Ovary (tissue), 9 donors: ENCODE measurements around the gene ADAMTS4. TPM values are rescaled to one million over a fixed set of nuclear protein-coding genes. Genes with fewer than 3 reads are reported as not detected.

Source experiments
- DNase-seq, 5 donors: peaks; one replicate each; pipeline ENCODE4 v3.0.0-alpha.2; 2019 to 2020
- H3K27ac ChIP-seq, 2 donors: fragments of 200-600 bp; one replicate each; pipeline versions ENCODE4 v1.5.1 to v1.8.0; 2019 to 2022
- H3K27me3 ChIP-seq: fragments of 200-600 bp; one replicate; pipeline ENCODE4 v1.8.0; 2022
- H3K36me3 ChIP-seq: fragments of 200-600 bp; sonication (generic); one replicate; pipeline ENCODE4 v1.5.1; 2019
- H3K4me1 ChIP-seq: one replicate; pipeline ENCODE4 v1.8.1; 2013; ENCODE audit warnings: mild to moderate bottlenecking, moderate library complexity; ENCODE audit not compliant: insufficient read depth
- H3K4me3 ChIP-seq: fragments of 200-600 bp; sonication (generic); one replicate; pipeline ENCODE4 v1.5.1; 2017
- H3K9me3 ChIP-seq, 2 donors: fragments of 200-600 bp in 1 of 2; sonication (generic) in 1 of 2; one replicate each; pipeline versions ENCODE4 v1.5.1 to v1.8.1; 2013 to 2019; ENCODE audit warnings: mild to moderate bottlenecking in 1 of 2, moderate library complexity in 1 of 2
- EP300 ChIP-seq: sonication (generic); formaldehyde crosslinking; IDR thresholded peaks from one replicate; pipeline ENCODE4 v1.6.1; 2017; ENCODE audit warnings: antibody characterized with exemption
- POLR2A ChIP-seq: fragments of 450-650 bp; IDR thresholded peaks from one replicate; pipeline ENCODE4 v1.6.1; 2017; ENCODE audit warnings: antibody characterized with exemption, mild to moderate bottlenecking, moderate library complexity
- whole genome bisulfite sequencing, 3 donors: extraction: QIAGEN DNeasy Blood & Tissue Kit in 1 of 3; methylation state at CpG; one replicate each; pipeline versions ENCODE4 v1.1.5 to v1.1.7; 2013 to 2017; 5-methylcytosine and 5-hydroxymethylcytosine counted together
- intact Hi-C, 4 donors: fragments of 100-400 bp; cut with DNase I; formaldehyde crosslinking; loops; one replicate each; pipeline versions ENCODE4 v1.11.0 to v1.15.1; 2022 to 2023
- microRNA-seq, 3 donors: library from miRNA; unstranded; fragments of <30 nt; microRNA quantifications; one replicate each; pipeline versions ENCODE4 to v1.2.0, GENCODE V29; 2019 to 2020
- polyA plus RNA-seq, 2 donors: library from polyadenylated mRNA; stranded (reverse); fragments of 200-250 nt in 1 of 2; fragments of 350-450 nt in 1 of 2; fragmentation: Illumina TruSeq in 1 of 2; extraction: RNeasy Lipid Tissue Mini Kit (QIAGEN cat#74804) in 1 of 2; gene quantifications; one replicate each; pipeline ENCODE4 v1.2.3, GENCODE V29; 2013 to 2014
- small RNA-seq: library from RNA; depleted of rRNA; stranded (forward); fragments of <200 nt; gene quantifications from one replicate; pipeline ENCODE3, GENCODE V24; 2016
- total RNA-seq, 7 donors: library from RNA; depleted of rRNA in 2 of 7; stranded (reverse); fragments of >200 nt in 2 of 7; fragmentation: NEBNext Ultra II Directional in 3 of 7; extraction: Animal tissue kit (Norgen Biotek cat#: 25700) in 3 of 7; gene quantifications; one replicate each; pipeline versions ENCODE4 v1.1.0 to v1.2.4, GENCODE V29; 2016 to 2023
- TF ChIP-seq, protein P1 (sequence below), 3 donors: fragments of 450-650 bp in 2 of 3; fragments of 200-600 bp in 1 of 3; IDR thresholded peaks; one replicate each; pipeline versions ENCODE4 v1.5.1 to v1.8.0; 2016 to 2022; ENCODE audit warnings: antibody characterized with exemption in 3 of 3, mild to moderate bottlenecking in 1 of 3
- donor health status: DM: no; HTN: no; CAD: no; lungs with moderate emphysema.
- donor health status: DM: no; HTN: no; CAD: no.
- donor health status: Bipolar disorder and iron deficiency.
- donor health status: DM: yes; HTN: yes; CAD: no.
- donor health status: DM: no; HTN: no; CAD: no.
- donor health status: DM: yes; HTN: yes; CAD: no.

Gene ADAMTS4
- total and polyA plus RNA-seq, 9 donors, result 0.90 to 437 (median 85.8) TPM

DNA sequence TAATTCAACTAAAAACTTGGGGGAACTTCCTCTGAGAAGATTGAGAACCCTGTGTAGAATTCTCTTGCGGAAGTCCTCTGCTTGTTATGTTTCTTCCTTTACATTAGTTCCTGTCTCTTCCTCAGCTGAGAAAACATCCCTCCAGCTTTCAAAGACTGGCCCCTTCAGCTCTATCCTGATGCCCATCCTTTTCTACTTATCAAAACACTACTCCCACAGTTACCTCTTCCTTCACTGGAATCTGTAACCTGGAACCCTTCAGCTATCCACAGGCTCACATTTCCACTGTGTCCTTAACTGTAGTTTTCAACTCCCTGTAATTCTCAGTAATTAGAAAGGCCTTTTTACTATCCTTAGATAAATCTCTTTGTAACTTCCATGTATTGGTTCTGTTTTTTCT, 60.4 kb downstream of the ADAMTS4 start:
- H3K4me1 ChIP-seq, result peaks cover 2% of the 10 kb centered on the region
- DNase-seq, result no peak
- H3K27me3 ChIP-seq, result no peaks in the 10 kb centered on the region
- H3K36me3 ChIP-seq, result no peaks in the 10 kb centered on the region
- H3K4me3 ChIP-seq, result no peak overlapping the region
- intact Hi-C loops, result no loop called here
- WGBS, 3 donors, result 80 to 88% (median 81%) methylated on average over 1 of the region's 1 CpG
- no peaks in the 10 kb centered on the region for H3K9me3 ChIP-seq
- no peak overlapping the region for H3K27ac ChIP-seq
- TF ChIP-seq, protein P1, sequence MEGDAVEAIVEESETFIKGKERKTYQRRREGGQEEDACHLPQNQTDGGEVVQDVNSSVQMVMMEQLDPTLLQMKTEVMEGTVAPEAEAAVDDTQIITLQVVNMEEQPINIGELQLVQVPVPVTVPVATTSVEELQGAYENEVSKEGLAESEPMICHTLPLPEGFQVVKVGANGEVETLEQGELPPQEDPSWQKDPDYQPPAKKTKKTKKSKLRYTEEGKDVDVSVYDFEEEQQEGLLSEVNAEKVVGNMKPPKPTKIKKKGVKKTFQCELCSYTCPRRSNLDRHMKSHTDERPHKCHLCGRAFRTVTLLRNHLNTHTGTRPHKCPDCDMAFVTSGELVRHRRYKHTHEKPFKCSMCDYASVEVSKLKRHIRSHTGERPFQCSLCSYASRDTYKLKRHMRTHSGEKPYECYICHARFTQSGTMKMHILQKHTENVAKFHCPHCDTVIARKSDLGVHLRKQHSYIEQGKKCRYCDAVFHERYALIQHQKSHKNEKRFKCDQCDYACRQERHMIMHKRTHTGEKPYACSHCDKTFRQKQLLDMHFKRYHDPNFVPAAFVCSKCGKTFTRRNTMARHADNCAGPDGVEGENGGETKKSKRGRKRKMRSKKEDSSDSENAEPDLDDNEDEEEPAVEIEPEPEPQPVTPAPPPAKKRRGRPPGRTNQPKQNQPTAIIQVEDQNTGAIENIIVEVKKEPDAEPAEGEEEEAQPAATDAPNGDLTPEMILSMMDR (IDR thresholded peaks at IDR 0.05), result no peak
- TF ChIP-seq EP300 (no peak), POLR2A (no peak)

DNA sequence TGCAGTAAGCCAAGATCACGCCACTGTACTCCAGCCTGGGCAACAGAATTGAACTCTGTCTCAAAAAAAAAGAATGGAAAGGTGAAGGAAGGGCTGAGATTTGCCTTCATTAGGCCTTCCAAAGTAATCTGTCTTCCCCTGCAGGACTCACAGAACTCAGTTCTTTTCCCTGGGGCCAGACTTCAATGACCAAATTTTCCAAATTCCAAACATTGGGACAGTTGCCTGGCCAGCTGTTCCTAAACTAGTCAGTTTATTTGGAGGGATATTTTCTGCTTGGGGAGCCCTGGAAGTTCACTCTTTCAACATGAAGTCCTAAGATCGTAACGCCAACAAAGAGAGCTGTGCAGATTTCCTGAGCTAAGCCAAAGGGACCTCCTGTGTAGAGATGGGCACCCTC, 61.0 kb downstream of the ADAMTS4 start:
- intact Hi-C loops, result no loop called here
- no peak for DNase-seq
- H3K4me1 ChIP-seq, result peaks cover 2% of the 10 kb centered on the region
- H3K27ac ChIP-seq, result no peak overlapping the region
- H3K9me3 ChIP-seq, result no peaks in the 10 kb centered on the region
- 54 to 68% (median 57%) methylated on average over 3 of the region's 3 CpGs for WGBS, 3 donors
- H3K36me3 ChIP-seq, result no peaks in the 10 kb centered on the region
- no peak overlapping the region for H3K4me3 ChIP-seq
- no peaks in the 10 kb centered on the region for H3K27me3 ChIP-seq
- no peak for TF ChIP-seq EP300
- no peak for TF ChIP-seq POLR2A
- TF ChIP-seq, protein P1 (IDR thresholded peaks at IDR 0.05), result no peak

Small RNA genes lying within 50 kb of the gene (microRNA-seq; reads per million reads assigned to microRNA genes)
- gene MIR5187, result 0 to 0.18 (median 0.16) reads per million in 3 donors

Small RNA genes lying within 50 kb of the gene (small RNA-seq; reads per million reads assigned to genes)
- gene RF01225, result not detected

Other genes with a start within 250 kb of the ADAMTS4 start
- 1 to 10 TPM in 6 of 7 donors, under 1 TPM in 1; 0.53 to 7.2 (median 2.1) TPM for gene ITLN2, start 244.2 kb downstream of the ADAMTS4 start, total RNA-seq
- gene ITLN2, start 244.2 kb downstream of the ADAMTS4 start, polyA plus RNA-seq, result 1 to 10 TPM; 3.4 to 7.6 TPM
- gene F11R, start 177.9 kb downstream of the ADAMTS4 start, total RNA-seq, result 10 to 100 TPM; 14.8 to 62.7 (median 34.9) TPM
- 10 to 100 TPM; 26.1 to 68.5 TPM for gene F11R, start 177.9 kb downstream of the ADAMTS4 start, polyA plus RNA-seq
- 100 to 1,000 TPM in 1 of 7 donors, 10 to 100 TPM in 6; 32.6 to 200 (median 50.3) TPM for gene TSTD1, start 160.1 kb downstream of the ADAMTS4 start, total RNA-seq
- 100 to 1,000 TPM in 1 of 2 donors, 10 to 100 TPM in 1; 13.6 to 107 TPM for gene TSTD1, start 160.1 kb downstream of the ADAMTS4 start, polyA plus RNA-seq
- 10 to 100 TPM; 28.1 to 49.6 (median 44.0) TPM for gene USF1, start 153.1 kb downstream of the ADAMTS4 start, total RNA-seq
- 10 to 100 TPM; 38.8 to 54.8 TPM for gene USF1, start 153.1 kb downstream of the ADAMTS4 start, polyA plus RNA-seq
- 1 to 10 TPM; 1.7 to 6.3 (median 2.8) TPM for gene ARHGAP30, start 129.2 kb downstream of the ADAMTS4 start, total RNA-seq
- gene ARHGAP30, start 129.2 kb downstream of the ADAMTS4 start, polyA plus RNA-seq, result 1 to 10 TPM; 1.6 to 9.3 TPM
- gene NECTIN4, start 109.5 kb downstream of the ADAMTS4 start, total RNA-seq, result 1 to 10 TPM in 1 of 7 donors, under 1 TPM in 4, not detected in 2; 0.15 to 4.4 (median 0.26) TPM
- gene NECTIN4, start 109.5 kb downstream of the ADAMTS4 start, polyA plus RNA-seq, result under 1 TPM in 1 of 2 donors, not detected in 1; 0.07 TPM
- gene KLHDC9, start 100.7 kb downstream of the ADAMTS4 start, total RNA-seq, result 10 to 100 TPM in 2 of 7 donors, 1 to 10 TPM in 5; 5.5 to 23.3 (median 7.5) TPM
- 1 to 10 TPM; 7.1 to 7.3 TPM for gene KLHDC9, start 100.7 kb downstream of the ADAMTS4 start, polyA plus RNA-seq
- 10 to 100 TPM; 18.1 to 54.0 (median 46.9) TPM for gene PFDN2, start 81.0 kb downstream of the ADAMTS4 start, total RNA-seq
- 10 to 100 TPM; 66.6 to 94.4 TPM for gene PFDN2, start 81.0 kb downstream of the ADAMTS4 start, polyA plus RNA-seq
- 10 to 100 TPM; 25.4 to 37.1 (median 33.7) TPM for gene NIT1, start 80.9 kb downstream of the ADAMTS4 start, total RNA-seq
- 10 to 100 TPM; 36.7 to 37.5 TPM for gene NIT1, start 80.9 kb downstream of the ADAMTS4 start, polyA plus RNA-seq
- gene DEDD, start 66.4 kb downstream of the ADAMTS4 start, total RNA-seq, result 10 to 100 TPM; 19.0 to 40.2 (median 38.1) TPM
- 10 to 100 TPM; 35.2 to 53.9 TPM for gene DEDD, start 66.4 kb downstream of the ADAMTS4 start, polyA plus RNA-seq
- 100 to 1,000 TPM in 3 of 7 donors, 10 to 100 TPM in 4; 63.2 to 111 (median 96.1) TPM for gene UFC1, start 45.1 kb downstream of the ADAMTS4 start, total RNA-seq
- gene UFC1, start 45.1 kb downstream of the ADAMTS4 start, polyA plus RNA-seq, result 100 to 1,000 TPM; 131 to 209 TPM
- gene USP21, start 39.6 kb downstream of the ADAMTS4 start, total RNA-seq, result 10 to 100 TPM; 16.7 to 41.9 (median 38.5) TPM
- gene USP21, start 39.6 kb downstream of the ADAMTS4 start, polyA plus RNA-seq, result 10 to 100 TPM; 29.2 to 32.0 TPM
- gene PPOX, start 32.6 kb downstream of the ADAMTS4 start, total RNA-seq, result 10 to 100 TPM; 20.1 to 37.9 (median 24.2) TPM
- 10 to 100 TPM; 21.1 to 29.6 TPM for gene PPOX, start 32.6 kb downstream of the ADAMTS4 start, polyA plus RNA-seq
- gene B4GALT3, start 21.5 kb downstream of the ADAMTS4 start, total RNA-seq, result 10 to 100 TPM; 23.1 to 40.6 (median 28.8) TPM
- 10 to 100 TPM; 24.2 to 44.0 TPM for gene B4GALT3, start 21.5 kb downstream of the ADAMTS4 start, polyA plus RNA-seq
- 100 to 1,000 TPM in 4 of 7 donors, 10 to 100 TPM in 3; 90.7 to 137 (median 105) TPM for gene NDUFS2, start 3.3 kb upstream of the ADAMTS4 start, total RNA-seq
- 100 to 1,000 TPM in 1 of 2 donors, 10 to 100 TPM in 1; 76.2 to 140 TPM for gene NDUFS2, start 3.3 kb upstream of the ADAMTS4 start, polyA plus RNA-seq
- 10 to 100 TPM in 4 of 7 donors, 1 to 10 TPM in 3; 7.1 to 38.0 (median 19.3) TPM for gene FCER1G, start 16.2 kb upstream of the ADAMTS4 start, total RNA-seq
- 100 to 1,000 TPM in 1 of 2 donors, 10 to 100 TPM in 1; 38.3 to 270 TPM for gene FCER1G, start 16.2 kb upstream of the ADAMTS4 start, polyA plus RNA-seq
- gene APOA2, start 24.6 kb upstream of the ADAMTS4 start, total RNA-seq, result 1 to 10 TPM in 1 of 7 donors, under 1 TPM in 1, not detected in 5; 0.85 to 4.3 TPM
- not detected for gene APOA2, start 24.6 kb upstream of the ADAMTS4 start, polyA plus RNA-seq
- gene TOMM40L, start 27.0 kb upstream of the ADAMTS4 start, total RNA-seq, result 10 to 100 TPM in 1 of 7 donors, 1 to 10 TPM in 6; 2.4 to 15.2 (median 7.5) TPM
- gene TOMM40L, start 27.0 kb upstream of the ADAMTS4 start, polyA plus RNA-seq, result 10 to 100 TPM in 1 of 2 donors, 1 to 10 TPM in 1; 3.7 to 10.4 TPM
- gene NR1I3, start 39.1 kb upstream of the ADAMTS4 start, total RNA-seq, result not detected
- gene NR1I3, start 39.1 kb upstream of the ADAMTS4 start, polyA plus RNA-seq, result not detected
- gene PCP4L1, start 59.7 kb upstream of the ADAMTS4 start, total RNA-seq, result 10 to 100 TPM in 1 of 7 donors, 1 to 10 TPM in 5, under 1 TPM in 1; 0.69 to 20.2 (median 1.7) TPM
- 1 to 10 TPM; 2.6 to 9.4 TPM for gene PCP4L1, start 59.7 kb upstream of the ADAMTS4 start, polyA plus RNA-seq
- 1 to 10 TPM; 1.4 to 3.8 (median 2.5) TPM for gene MPZ, start 110.9 kb upstream of the ADAMTS4 start, total RNA-seq
- 1 to 10 TPM; 2.3 to 9.3 TPM for gene MPZ, start 110.9 kb upstream of the ADAMTS4 start, polyA plus RNA-seq
- 100 to 1,000 TPM in 5 of 7 donors, 10 to 100 TPM in 2; 12.6 to 149 (median 126) TPM for gene SDHC, start 115.3 kb upstream of the ADAMTS4 start, total RNA-seq
- gene SDHC, start 115.3 kb upstream of the ADAMTS4 start, polyA plus RNA-seq, result 100 to 1,000 TPM; 115 to 327 TPM
- 10 to 100 TPM in 1 of 7 donors, 1 to 10 TPM in 3, not detected in 3; 1.5 to 15.2 (median 2.5) TPM for gene CFAP126, start 168.8 kb upstream of the ADAMTS4 start, total RNA-seq
- gene CFAP126, start 168.8 kb upstream of the ADAMTS4 start, polyA plus RNA-seq, result under 1 TPM in 1 of 2 donors, not detected in 1; 0.11 TPM